HG03469 (cell line): ENCODE results near the gene ANKRD33B.
"Not testable (repeated sequence)": the region's sequence is repeated elsewhere in the genome, so short reads cannot be mapped to it uniquely, and the experiment has no call there.

Experiments used
- ATAC-seq: cut with Tn5 transposase; IDR thresholded peaks from one replicate; pipeline ENCODE4 v1.9.1; 2021; ENCODE audit warnings: mild to moderate bottlenecking, moderate library complexity, moderate number of reproducible peaks; ENCODE audit not compliant: unreplicated experiment

The ANKRD33B gene

DNA sequence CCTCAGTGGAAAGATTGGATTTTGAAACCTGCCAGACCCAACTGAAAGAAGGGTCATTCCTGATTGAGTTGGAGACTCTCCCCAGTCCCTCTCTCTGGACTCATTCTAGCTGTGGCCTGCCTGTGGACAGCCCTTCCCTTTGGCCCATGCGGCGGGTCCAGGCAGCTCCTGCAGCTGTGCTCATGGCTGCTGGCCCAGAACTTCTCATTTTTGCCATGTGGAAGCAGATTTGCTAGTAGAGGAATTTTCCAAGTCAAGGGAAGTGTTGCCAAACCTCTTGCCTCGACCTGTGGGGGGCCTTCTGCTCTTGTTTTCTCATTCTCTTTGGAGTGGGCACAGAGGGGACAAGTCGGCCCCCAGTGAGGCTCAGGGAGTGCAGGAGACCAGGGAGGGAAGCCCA lies 89.2 kb downstream of the ANKRD33B start:
- no peak for ATAC-seq

DNA sequence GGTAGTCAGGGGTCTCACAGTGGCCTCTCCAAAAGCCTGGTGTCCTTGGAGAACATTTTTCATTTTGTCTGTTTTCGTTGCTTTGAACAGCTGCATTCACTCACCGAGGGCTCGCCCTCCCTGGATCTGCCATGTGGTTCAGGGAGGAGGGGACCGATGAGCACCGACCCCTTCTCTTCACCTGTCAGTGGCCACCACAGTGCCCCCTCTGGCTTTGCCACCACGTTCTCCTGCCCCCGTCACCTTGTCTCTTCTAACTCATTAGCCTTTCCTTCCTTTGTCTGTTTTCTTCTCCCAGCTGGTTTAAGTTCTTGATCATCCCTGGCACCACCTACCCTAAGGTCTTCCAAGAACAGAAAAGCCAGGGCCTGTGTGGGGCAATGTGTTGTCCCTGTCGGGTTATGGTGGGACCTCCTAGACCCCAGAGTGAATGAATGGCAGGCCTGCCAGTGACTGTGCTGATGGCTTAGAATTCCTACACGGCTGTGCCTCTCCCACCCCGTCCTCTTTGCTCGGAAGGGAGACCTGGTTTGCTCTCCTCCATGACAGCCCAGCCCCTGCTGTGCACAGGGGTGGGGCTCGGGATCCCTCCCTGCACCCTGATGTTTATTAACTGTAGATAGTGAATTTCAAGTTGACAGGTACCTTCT lies 90.0 kb downstream of the ANKRD33B start:
- no peak for ATAC-seq

DNA sequence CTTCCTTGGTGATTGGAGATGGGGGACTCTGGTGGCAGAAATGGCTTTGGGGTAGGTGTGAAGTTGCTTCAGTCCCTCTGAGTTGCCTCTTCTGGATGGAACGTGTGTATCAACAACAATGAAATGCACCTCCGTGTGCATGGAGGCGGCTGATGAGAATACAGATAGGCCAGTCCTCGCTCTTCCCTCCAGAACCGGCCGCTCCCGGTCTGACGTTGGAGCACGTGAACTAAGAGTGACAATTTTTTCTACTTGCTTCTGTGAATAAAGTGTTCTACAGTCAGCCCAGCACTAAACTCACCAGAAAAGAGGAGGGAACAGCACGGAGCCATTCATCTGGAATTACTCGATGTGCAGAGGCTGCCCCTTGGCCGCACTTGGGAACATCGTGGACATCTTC lies 90.7 kb downstream of the ANKRD33B start:
- no peak for ATAC-seq

DNA sequence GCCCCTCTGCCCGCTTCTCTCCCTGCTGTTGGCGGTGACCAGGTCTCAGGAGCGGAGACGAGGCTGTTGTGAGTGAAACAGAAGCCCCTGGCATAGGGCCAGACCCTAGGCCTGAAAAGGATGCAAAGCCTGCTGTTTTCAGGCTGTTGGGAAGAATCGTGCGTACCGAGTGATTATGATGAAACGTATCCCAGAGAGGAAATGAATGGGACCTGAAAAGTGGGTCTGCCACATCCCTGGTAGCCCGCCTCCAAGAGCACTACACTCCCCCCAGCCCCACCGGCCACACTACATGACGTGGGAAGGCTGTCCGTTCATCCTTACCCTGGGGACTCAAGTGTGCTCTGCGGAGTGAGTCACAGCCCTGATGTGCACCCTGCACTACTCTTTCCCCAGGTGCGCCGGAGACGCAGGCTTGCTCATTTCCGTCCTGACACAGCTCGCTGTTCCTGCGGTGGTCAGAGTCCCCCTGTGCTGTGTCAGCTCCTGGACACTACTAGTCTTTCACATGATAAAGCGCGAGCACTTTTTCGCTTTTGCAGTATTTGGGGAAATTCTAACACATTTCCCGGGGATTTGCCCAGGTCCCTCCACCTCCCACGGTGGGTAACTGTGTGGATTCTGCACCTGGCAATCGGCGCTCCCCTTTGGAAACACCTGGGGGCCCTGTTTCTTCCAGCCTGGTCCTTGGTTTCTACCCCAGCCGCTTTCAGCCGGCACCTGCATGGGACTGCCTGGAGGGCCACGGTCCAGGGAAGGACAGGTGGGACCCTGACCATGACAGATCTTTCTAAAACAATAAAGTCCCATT lies 91.5 kb downstream of the ANKRD33B start:
- ATAC-seq = no peak

DNA sequence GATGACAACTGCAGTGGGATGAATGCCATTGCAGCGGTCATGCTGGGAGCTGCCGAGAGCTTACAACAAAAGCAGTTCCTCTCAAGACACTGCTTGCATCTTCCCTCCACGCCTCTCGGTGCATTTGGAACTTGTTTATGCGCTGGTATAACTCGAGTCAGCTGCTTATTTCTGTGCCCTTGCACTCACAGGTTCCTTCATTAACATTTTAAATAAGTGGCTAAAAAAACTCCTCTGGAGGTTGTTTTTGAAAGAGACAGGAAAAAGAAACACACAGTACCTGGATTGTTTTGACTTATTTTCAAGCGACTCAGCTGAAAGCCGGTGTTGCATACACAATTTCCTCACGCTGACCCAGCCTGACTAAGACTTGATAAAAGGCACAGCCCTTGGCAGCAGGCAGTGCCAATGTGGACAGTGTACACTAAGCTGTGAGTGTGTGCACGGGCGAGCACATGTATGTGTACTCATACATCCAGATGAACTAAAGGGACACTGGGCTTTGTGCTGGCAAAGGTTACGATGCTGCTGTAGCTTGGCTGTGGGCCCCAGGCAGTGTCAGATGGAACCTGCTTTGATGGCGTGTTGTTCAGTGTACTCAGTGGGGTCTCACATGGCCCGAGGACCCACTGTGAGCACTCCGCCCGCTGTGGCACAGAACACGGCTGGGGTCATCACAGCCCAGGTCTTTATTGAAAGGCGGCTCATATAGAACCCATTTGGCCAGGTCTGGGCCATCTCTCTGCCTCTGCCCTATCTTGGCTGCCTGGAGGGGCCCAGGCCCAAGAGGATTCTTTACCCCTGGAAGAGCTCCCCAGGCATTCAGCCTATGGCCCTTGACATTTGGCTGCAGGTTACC lies 92.3 kb downstream of the ANKRD33B start:
- no peak for ATAC-seq

DNA sequence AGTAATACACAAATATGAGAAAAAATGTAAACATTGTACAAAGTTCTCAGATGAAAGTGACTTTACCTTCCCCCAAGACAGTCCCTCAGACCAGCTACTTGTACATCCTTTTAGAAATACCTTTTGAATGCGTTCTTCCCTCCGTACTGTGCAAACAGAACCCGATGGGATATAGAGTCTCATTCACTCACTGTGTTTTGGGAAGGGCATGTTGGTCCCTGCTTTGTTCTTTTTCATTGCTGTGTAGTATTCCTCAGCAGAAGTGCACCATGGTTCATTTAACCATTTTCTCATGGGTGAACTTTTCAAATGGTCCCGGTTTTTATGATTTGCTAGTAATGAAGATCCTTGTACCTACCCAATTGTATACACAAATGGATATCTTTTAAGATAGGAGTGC lies 94.4 kb downstream of the ANKRD33B start:
- ATAC-seq = no peak

DNA sequence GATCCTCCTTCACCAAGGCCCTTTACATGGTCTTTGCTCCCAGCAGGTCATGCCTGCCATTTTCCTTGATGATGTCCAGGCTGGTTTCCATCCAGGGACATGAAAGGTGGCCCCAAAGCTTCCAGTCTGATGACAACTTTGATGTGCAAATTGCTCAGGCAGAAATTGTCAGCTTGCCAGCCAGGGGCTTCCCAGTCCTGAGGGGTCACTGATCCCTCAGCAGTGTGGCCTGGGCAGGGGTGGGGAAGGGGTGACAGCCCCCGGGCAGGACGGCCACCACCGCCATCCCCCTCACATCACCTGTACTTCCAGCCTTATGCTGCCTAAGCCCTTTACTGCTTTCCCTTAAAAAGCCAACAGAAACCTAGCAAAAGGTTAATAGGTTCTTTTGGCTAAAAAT lies 96.3 kb downstream of the ANKRD33B start:
- no peak for ATAC-seq

DNA sequence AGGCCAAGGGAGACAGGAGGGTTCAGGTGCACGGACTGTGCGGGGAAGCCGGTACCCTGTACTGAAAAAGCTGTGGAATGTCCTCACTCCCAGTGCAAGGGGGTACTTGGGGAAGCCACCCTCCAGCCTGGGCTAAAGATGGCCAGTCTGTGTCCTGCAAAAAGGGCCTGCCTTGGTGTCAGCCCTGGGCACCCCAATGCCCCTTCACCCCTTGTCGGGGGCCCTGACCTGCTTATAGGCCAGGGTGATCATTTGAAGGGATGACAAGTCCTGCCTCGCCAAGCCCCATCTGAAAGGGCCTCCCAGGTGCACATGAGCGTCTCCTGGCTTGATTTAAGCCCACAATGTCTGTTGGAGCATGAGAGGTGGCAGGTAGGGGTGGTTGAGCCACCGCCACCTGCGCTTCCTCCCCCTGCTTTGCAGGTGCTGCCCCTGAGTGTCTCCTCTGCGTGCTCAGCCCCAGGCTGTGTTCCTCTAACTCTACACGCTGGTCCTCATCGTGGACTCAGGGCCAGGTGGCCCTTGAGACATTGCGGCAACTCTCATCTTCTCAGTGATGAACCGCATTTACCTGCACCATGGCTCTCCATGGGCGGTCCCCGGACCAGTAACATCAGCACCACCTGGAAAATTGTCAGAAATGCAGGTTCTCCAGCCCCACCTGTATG lies 97.0 kb downstream of the ANKRD33B start:
- ATAC-seq = no peak

DNA sequence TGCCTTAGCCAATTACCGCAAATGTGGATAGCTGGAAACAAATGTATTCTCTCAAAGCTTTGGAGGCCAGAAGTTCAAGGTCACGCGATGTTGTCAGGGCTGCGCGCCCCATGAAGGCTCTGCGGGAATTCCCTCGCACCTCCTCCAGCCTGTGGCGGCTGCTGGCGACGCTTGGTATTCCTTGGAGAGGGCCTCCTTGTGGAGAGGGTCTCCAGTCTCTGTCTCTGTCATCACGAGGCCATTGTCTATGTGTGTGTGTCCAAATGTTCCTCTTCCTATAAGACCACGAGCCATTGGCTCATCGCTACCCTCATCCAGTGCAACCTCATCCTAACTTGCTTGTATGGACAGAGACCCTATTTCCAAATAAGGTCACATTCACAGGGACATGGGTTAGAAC lies 97.5 kb downstream of the ANKRD33B start:
- ATAC-seq = no peak

DNA sequence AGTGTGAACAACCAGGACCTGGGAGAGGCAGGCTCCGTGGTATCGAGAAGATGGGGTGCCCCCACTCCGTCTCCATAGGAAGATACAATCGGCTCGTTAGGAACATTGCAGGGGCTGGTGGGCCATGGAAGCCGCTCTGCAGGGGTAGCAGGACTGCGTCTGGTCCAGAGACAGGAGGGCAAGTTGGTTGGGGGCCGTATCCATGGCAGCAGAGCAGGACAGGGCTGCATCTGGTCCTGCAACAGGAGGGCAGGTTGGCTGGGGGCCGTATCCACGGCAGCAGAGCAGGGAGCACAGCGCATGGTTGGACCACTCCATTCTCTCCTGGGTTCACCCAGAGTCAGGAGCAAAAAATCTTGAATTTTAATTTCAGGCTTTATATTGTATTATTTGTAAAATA lies 98.2 kb downstream of the ANKRD33B start:
- ATAC-seq = no peak

DNA sequence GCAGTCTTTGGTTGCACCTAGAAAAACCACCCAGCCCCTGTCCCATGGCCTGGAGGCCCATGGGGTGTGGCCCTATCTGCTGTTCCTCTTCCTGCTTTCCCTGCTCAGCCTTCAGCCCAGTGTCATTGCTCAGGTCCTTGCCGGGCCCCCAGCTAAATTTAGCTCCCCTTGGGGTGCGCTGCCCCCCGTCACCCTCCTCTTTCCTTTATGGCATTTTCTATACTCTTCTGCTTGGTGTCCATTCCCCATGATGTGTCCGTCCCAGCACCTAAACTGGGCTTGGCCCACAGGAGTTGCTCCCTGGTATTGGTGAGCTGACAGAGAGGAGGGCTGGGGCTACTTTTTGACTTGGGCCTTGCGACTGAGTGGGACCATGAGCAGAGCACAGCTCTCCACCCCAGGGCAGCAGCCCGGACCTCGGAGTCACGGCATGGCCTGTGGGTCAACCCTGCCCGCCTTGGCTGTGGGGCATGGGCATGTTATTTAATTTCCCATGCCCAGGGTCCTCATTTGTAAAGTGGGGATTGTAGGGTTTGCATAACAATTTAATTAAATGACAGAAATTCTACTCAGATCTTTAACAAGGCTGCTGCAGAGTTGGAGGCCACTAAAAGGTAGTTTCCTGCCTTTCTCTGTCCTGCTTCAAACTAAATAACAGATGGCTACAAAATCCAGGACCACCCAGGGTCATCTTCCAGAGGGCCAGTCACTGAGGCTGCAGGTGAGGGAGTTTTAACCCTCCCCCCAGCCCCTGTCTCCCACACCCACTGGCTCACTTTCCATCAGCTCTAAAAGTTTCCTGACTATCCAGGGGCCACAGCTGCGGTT lies 99.0 kb downstream of the ANKRD33B start:
- no peak for ATAC-seq

DNA sequence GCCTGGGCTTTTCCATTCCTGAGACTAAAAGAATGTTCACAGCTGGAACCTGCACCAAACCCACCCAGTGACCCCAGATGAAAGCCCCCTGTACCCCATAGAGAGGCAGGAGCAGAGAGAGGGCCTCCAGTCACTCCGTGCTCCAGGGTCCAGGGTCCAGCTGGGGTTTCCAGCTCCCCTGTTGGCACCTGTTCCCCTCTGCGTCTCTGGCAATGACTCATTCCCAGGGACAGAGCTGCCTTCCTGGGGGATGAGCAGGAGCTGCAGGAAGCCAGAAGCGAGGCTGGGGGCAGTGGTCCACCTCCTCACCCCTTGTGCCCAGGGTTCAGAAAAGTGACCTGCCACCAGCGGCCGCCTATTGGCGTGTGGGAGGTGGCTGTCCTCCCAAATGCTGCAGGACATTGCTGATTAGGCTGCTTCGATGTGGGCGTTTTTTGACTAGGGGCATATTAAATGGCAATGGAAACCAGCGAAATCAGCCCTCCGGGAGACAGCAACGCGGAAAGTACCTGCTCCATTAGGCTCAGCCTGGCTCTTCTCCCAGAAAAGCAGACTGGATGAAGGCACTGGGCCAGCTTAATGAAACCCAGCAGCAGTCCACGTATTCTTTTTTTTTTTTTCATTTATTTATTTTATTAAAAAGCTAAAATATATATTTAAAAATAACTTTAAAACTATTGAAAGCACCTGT lies 99.8 kb downstream of the ANKRD33B start:
- no peak for ATAC-seq

DNA sequence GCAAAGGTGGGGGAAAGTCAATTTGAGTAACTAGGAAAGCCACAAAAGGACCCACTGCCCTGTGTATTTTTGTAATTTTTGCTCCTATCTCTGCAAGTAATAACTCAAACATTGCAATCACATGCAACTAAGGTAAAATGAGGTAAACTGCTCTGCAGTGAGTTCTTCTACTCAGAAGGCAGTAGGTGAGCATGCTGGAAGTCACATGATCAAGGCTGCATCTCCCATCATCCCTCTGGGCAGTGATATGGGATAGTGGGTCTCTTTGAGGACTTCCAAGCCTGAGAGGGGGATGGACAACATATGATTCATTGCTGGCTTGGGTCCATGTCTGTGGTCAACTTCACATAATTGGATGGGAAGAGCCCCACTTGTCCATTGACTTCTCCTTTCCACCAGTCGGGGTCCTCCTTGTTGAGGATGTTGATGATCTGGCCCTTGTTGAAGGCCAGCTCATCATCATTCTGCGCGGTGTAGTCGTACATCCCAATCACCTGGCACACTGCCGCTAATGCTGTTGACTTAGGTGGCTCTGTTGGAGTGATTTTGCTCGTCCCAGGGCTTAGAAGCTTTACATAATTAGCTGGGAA lies 100.4 kb downstream of the ANKRD33B start:
- not testable (repeated sequence) for ATAC-seq

DNA sequence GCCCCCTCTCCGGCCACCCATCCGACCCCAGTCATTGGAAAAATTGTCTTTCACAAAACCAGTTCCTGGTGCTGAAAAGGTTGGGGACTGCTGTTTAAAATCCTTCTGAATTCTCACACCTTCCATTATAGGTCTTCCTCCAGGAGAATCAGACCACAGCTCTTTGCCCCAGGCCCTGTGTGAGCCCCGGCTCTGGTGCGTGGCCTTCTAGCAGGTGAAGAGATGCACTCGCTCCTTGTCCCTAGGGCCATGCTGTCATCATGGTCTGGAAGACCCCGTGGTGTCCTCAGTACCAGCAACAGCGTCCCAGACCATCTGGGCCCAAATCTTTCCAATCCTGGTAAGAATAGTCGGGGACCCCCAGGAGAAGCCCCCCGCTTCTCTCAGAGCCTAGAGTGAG lies 101.9 kb downstream of the ANKRD33B start:
- no peak for ATAC-seq

DNA sequence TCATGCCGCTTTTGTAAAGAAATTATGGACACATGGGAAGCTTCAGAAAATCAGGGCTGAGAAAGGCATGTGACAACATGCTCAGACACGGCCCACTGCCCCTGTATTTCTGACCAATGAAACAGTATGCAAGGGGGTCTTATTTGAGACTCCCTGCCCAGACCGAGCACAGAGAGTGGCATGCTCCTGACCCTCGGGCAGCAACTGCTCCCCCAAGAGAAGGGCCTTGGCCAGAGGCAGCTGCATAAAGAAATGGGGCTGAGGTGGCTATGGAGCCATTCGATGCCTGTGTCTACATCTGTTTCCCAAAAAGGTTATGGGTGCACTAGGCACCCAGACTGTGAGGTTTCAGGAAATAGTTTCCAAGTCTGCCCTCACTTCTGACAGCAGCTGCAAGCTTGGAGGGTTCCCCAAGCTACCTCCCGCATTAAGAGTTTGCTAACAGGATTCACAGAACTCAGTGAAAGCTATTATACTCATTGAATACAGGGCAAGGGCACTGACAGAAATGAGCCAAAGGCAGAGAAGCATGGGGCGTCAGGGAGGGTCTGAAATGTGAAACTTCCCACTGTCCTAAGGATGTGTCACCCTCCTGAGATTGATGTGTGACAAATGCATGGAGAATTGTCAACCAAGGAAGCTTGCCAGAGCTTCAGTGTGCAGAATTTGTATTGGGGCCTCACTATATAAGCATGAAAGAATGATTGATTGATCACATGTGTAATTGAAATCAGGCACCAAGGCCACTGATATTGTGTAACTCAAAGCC lies 102.8 kb downstream of the ANKRD33B start:
- ATAC-seq = no peak

DNA sequence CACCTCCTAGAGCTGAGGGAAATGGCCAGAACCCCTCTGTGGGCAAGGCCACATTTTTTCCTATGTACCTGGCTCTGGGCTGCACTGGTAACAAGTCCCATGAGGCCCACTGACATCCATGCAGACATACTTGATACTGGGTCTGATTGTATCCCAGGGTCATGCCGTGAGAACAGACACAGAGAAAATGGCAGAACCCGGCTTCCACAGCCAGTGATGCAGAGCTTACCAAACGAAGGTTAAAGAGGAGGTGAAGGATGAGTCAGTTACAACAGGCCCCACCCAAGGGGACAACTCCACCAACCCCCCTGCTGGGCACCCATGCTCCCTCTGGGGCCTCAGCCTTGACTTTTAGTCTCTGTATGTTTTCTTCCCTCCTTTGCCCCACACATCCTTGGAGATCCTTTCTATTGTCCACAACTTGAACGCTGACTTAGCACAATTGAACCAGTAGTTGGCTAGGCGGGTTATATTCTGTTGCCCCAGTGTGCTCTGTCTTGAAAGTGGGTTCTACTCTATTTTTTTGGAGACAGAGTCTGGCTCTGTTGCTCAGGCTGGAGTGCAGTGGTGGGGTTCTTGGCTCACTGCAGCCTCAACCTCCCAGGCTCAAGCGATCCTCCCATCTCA lies 103.7 kb downstream of the ANKRD33B start:
- no peak for ATAC-seq

DNA sequence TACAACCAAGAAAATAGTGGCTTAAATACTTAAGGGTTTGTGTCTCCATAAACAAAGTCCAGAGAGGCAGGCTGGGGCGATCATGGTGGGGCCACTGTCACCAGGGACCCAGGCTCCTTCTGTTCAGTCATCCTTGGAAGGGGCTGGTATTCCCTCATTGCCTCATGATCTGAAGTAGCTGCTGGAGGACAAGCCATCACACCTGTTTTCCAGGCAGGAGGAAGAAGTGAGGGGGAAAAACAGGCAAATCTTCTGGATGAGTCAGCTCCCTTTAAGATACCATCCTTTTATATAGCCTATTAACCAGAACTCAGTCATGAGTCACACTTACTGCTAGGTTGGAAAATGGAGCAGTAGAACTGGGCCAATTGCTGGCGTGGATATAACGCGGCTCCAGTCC lies 104.8 kb downstream of the ANKRD33B start:
- ATAC-seq = no peak

DNA sequence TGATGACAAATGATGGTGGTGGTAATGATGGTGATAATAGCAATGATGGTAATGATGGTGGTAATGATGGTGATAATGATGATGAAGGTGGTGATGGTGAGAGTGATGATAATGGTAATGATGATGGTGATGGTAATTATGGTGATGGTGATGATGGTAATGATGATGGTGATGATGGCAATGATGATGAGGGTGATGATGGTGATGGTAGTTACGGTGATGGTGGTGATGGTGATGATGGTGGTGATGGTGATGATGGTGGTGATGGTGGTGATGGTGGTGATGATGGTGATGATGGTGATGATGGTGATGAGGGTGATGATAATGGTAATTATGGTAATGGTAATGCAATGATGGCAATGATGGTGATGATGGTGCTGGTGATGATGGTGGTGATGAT lies 106.1 kb downstream of the ANKRD33B start:
- ATAC-seq = no peak
